A673 (cell line): ENCODE results near the gene WFDC5.

ENCODE experiments used
- EZH2 ChIP-seq: fragments of 200-600 bp; sonication (generic); IDR thresholded peaks from 2 replicates; pipeline ENCODE4 v1.6.1; 2017; ENCODE audit warnings: borderline replicate concordance, low read depth, mild to moderate bottlenecking, mixed read lengths, antibody characterized with exemption, low read length; ENCODE audit not compliant: poor library complexity, severe bottlenecking
- TF ChIP-seq, protein P1 (sequence below): fragments of 300-800, 200-600 bp; sonication (generic); conservative IDR thresholded peaks from 2 replicates; pipeline ENCODE4 v1.5.1; 2017; ENCODE audit warnings: low read depth, mild to moderate bottlenecking, antibody characterized with exemption, low read length, moderate library complexity, mixed read lengths

DNA sequence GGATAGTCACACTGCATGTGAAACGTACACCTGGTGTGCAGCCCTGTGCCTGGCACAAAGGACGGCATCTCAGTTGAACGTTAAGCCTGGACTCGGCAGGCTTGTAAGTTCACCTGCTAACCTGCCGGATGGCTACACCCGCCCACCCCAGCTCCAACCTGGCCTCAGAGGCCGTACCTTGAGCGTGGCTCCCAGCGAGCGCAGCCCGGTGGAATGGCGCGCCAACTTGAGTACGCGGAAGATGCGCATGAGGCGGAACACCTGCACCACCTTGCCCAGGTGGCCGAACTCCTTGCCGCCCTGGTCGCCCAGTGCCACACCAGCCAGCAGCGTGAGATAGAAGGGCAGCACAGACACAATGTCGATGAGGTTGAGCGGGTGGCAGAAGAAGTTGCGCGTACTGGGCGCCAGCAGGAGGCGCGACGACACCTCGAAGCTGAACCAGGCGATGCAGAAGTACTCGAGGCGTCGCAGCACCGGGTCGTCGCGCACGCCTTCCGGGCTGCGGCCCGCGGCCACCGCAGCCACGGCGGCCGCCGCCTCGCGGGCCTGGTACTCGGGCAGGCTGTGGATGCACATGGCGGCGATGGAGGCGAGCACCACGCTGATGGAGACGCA is 17.4 kb downstream of the WFDC5 start:
- TF ChIP-seq, protein P1, sequence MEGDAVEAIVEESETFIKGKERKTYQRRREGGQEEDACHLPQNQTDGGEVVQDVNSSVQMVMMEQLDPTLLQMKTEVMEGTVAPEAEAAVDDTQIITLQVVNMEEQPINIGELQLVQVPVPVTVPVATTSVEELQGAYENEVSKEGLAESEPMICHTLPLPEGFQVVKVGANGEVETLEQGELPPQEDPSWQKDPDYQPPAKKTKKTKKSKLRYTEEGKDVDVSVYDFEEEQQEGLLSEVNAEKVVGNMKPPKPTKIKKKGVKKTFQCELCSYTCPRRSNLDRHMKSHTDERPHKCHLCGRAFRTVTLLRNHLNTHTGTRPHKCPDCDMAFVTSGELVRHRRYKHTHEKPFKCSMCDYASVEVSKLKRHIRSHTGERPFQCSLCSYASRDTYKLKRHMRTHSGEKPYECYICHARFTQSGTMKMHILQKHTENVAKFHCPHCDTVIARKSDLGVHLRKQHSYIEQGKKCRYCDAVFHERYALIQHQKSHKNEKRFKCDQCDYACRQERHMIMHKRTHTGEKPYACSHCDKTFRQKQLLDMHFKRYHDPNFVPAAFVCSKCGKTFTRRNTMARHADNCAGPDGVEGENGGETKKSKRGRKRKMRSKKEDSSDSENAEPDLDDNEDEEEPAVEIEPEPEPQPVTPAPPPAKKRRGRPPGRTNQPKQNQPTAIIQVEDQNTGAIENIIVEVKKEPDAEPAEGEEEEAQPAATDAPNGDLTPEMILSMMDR, result no peak
- no peak for TF ChIP-seq EZH2
